Upper lobe of left lung (tissue), 6 donors: ENCODE measurements around the gene SSRP1. TPM values are rescaled to one million over a fixed set of nuclear protein-coding genes. Genes with fewer than 3 reads are reported as not detected.
"Not testable (repeated sequence)": the region's sequence is repeated elsewhere in the genome, so short reads cannot be mapped to it uniquely, and the experiment has no call there.

ENCODE experiments used
- ATAC-seq, 2 donors: fragments of 200-7000 bp; cut with Tn5 transposase; one replicate each; pipeline ENCODE4 v1.9.1; 2022; ENCODE audit warnings: mild to moderate bottlenecking in 2 of 2, moderate library complexity in 2 of 2; ENCODE audit not compliant: low FRiP score in 2 of 2
- DNase-seq, 2 donors: peaks; one replicate each; pipeline ENCODE4 v3.0.0-alpha.2; 2019 to 2020
- H3K27ac ChIP-seq, 4 donors: fragments of 200-600 bp; sonication (generic); one replicate each; pipeline ENCODE4 v1.5.1; 2016 to 2019
- H3K27me3 ChIP-seq, 4 donors: fragments of 200-600 bp; sonication (generic); one replicate each; pipeline ENCODE4 v1.5.1; 2017 to 2019
- H3K36me3 ChIP-seq, 4 donors: fragments of 200-600 bp; sonication (generic); one replicate each; pipeline ENCODE4 v1.5.1; 2016 to 2019
- H3K4me1 ChIP-seq, 4 donors: fragments of 200-600 bp; sonication (generic); one replicate each; pipeline ENCODE4 v1.5.1; 2018 to 2019
- H3K4me3 ChIP-seq, 4 donors: fragments of 200-600 bp; sonication (generic); one replicate each; pipeline ENCODE4 v1.5.1; 2017 to 2019; ENCODE audit warnings: mild to moderate bottlenecking in 2 of 4, moderate library complexity in 1 of 4
- H3K9me3 ChIP-seq, 4 donors: fragments of 200-600 bp; sonication (generic); one replicate each; pipeline ENCODE4 v1.5.1; 2018 to 2019
- CTCF ChIP-seq, 6 experiments: fragments of 450-650 bp in 4 of 6; fragments of 200-600 bp in 2 of 6; sonication (generic) in 2 of 6; IDR thresholded peaks; one replicate each; pipeline ENCODE4 v1.5.1; 2016 to 2019; ENCODE audit warnings: antibody characterized with exemption in 6 of 6
- EP300 ChIP-seq, 4 donors: sonication (generic); formaldehyde crosslinking; IDR thresholded peaks; one replicate each; pipeline ENCODE4 v1.5.1; 2017; ENCODE audit warnings: antibody characterized with exemption in 4 of 4, control low read depth in 2 of 4
- POLR2A ChIP-seq, 4 donors: fragments of 450-650 bp; IDR thresholded peaks; one replicate each; pipeline ENCODE4 v1.5.1; 2016 to 2017; ENCODE audit warnings: antibody characterized with exemption in 4 of 4, mild to moderate bottlenecking in 2 of 4
- POLR2AphosphoS5 ChIP-seq, 2 donors: sonication (generic); formaldehyde crosslinking; IDR thresholded peaks; one replicate each; pipeline ENCODE4 v1.5.1; 2017; ENCODE audit warnings: antibody characterized with exemption in 2 of 2
- WGBS, 2 donors: methylation state at CpG; one replicate each; pipeline ENCODE4 v1.1.5; 2017 to 2018; 5-methylcytosine and 5-hydroxymethylcytosine counted together
- total RNA-seq, 6 donors: library from RNA; depleted of rRNA in 4 of 6; stranded (reverse); fragments of >200 nt in 4 of 6; gene quantifications; one replicate each; pipeline versions ENCODE4 v1.1.0 to v1.2.1, GENCODE V29; 2016 to 2021
- donor health status: DM: no; HTN: no; CAD: no; lungs with moderate emphysema.
- donor health status: DM: no; HTN: yes; CAD: no; lungs with severe emphysema.

SSRP1 gene
- total RNA-seq, 6 donors from 2014 or later, result 48.2 to 89.6 (median 65.5) TPM

- no peaks in the 10 kb centered on the region for H3K4me1 ChIP-seq
- TF ChIP-seq EP300 (IDR thresholded peaks at IDR 0.05) (no peak), POLR2A (IDR thresholded peaks at IDR 0.05) (no peak), CTCF (IDR thresholded peaks at IDR 0.05) (no peak)
- H3K36me3 ChIP-seq, result no peaks in the 10 kb centered on the region
- no peaks in the 10 kb centered on the region for H3K27me3 ChIP-seq
- H3K27ac ChIP-seq, result no peak overlapping the region
- DNase-seq, result no peak
- WGBS, 2 donors, result 89 to 91% methylated on average over 11 of the region's 11 CpGs
- H3K4me3 ChIP-seq, result no peak overlapping the region
- ATAC-seq, result no peak
- H3K9me3 ChIP-seq, result no peaks in the 10 kb centered on the region
Measured at GRCh38 chr11:57342702-57343101, 7.0 kb upstream of the SSRP1 start.

GRCh38 chr11:57341250-57341808 lies 5.6 kb upstream of the SSRP1 start:
- Histone ChIP-seq H3K9me3 (no peaks in the 10 kb centered on the region), H3K4me1 (peaks cover 2 to 4% (median 3%) of the 10 kb centered on the region in 4 donors), H3K27ac (no peak overlapping the region), H3K27me3 (no peaks in the 10 kb centered on the region), H3K36me3 (no peaks in the 10 kb centered on the region), H3K4me3 (no peak overlapping the region)
- 74 to 78% methylated on average over 6 of the region's 6 CpGs for WGBS, 2 donors
- ATAC-seq (no peak), DNase-seq (no peak)
- no peak for TF ChIP-seq POLR2A (IDR thresholded peaks at IDR 0.05)
- TF ChIP-seq POLR2AphosphoS5 (IDR thresholded peaks at IDR 0.05), result no peak
- no peak for TF ChIP-seq EP300 (IDR thresholded peaks at IDR 0.05)
- no peak for TF ChIP-seq CTCF (IDR thresholded peaks at IDR 0.05)

GRCh38 chr11:57340039-57340615 lies 4.4 kb upstream of the SSRP1 start:
- no peak for ATAC-seq
- Histone ChIP-seq H3K4me3 (no peak overlapping the region), H3K9me3 (no peaks in the 10 kb centered on the region), H3K4me1 (peaks cover 5 to 11% (median 6%) of the 10 kb centered on the region in 4 donors), H3K27ac (no peak overlapping the region), H3K36me3 (no peaks in the 10 kb centered on the region), H3K27me3 (no peaks in the 10 kb centered on the region)
- no peak for TF ChIP-seq EP300 (IDR thresholded peaks at IDR 0.05)
- no peak for TF ChIP-seq POLR2AphosphoS5 (IDR thresholded peaks at IDR 0.05)
- no peak for TF ChIP-seq CTCF (IDR thresholded peaks at IDR 0.05)
- TF ChIP-seq POLR2A (IDR thresholded peaks at IDR 0.05), result no peak
- 35 to 56% methylated on average over 12 of the region's 12 CpGs for WGBS, 2 donors
- DNase-seq, result no peak

- DNase-seq (no peak), ATAC-seq (no peak)
- 68 to 75% methylated on average over 5 of the region's 5 CpGs for WGBS, 2 donors
- Histone ChIP-seq H3K27me3 (no peaks in the 10 kb centered on the region), H3K9me3 (no peaks in the 10 kb centered on the region), H3K4me3 (no peak overlapping the region), H3K4me1 (peaks cover 12 to 19% (median 14%) of the 10 kb centered on the region in 4 donors), H3K27ac (no peak overlapping the region), H3K36me3 (peaks cover 0 to under 1% (median 0%) of the 10 kb centered on the region in 4 donors)
- TF ChIP-seq POLR2A (IDR thresholded peaks at IDR 0.05), result no peak
- no peak for TF ChIP-seq POLR2AphosphoS5 (IDR thresholded peaks at IDR 0.05)
- no peak for TF ChIP-seq EP300 (IDR thresholded peaks at IDR 0.05)
- TF ChIP-seq CTCF (IDR thresholded peaks at IDR 0.05), result no peak
Measured at GRCh38 chr11:57339328-57339727, 3.6 kb upstream of the SSRP1 start.

GRCh38 chr11:57338142-57338541 lies 2.5 kb upstream of the SSRP1 start, which contains the start of gene P2RX3:
Gene P2RX3 (plus strand): TSS chr11:57338352. CDS start chr11:57338551, 199 bp downstream.
- no peak within 1 kb of the TSS for H3K4me3 ChIP-seq
- DNase-seq (no peak), ATAC-seq (no peak)
- peaks cover 0 to 10% (median 0%) of the 10 kb centered on the region in 4 donors for H3K36me3 ChIP-seq
- 45 to 60% methylated on average over 2 to 4 of the region's 4 CpGs for WGBS, 2 donors
- no peak for TF ChIP-seq POLR2AphosphoS5 (IDR thresholded peaks at IDR 0.05)
- no peak for TF ChIP-seq POLR2A (IDR thresholded peaks at IDR 0.05)
- no peak for TF ChIP-seq CTCF (IDR thresholded peaks at IDR 0.05)
- H3K27me3 ChIP-seq, result no peaks in the 10 kb centered on the region
- H3K9me3 ChIP-seq, result no peaks in the 10 kb centered on the region
- H3K4me1 ChIP-seq, result peaks cover 15 to 26% (median 18%) of the 10 kb centered on the region in 4 donors
- H3K27ac ChIP-seq, result no peak within 1 kb of the TSS

- H3K27me3 ChIP-seq, DNase-seq, H3K4me3 ChIP-seq, ATAC-seq, H3K9me3 ChIP-seq: not testable (repeated sequence)
- Histone ChIP-seq H3K36me3 (peaks cover 6 to 23% (median 12%) of the 10 kb centered on the region in 4 donors), H3K27ac (peak overlapping the region in 1 of 4 donors; percentile 94), H3K4me1 (peaks cover 15 to 26% (median 18%) of the 10 kb centered on the region in 4 donors)
- 89 to 91% methylated on average over 6 of the region's 6 CpGs for WGBS, 2 donors
Measured at GRCh38 chr11:57336856-57337255, 1.2 kb upstream of the SSRP1 start.
